Stomach (tissue), 9 donors: ENCODE data around the gene MSI2. TPM values are rescaled to one million over a fixed set of nuclear protein-coding genes. Genes with fewer than 3 reads are reported as not detected.

ENCODE experiments used
- DNase-seq, 2 donors: peaks; one replicate each; pipeline versions ENCODE4 v3.0.0 to v3.0.0-alpha.2; 2013 to 2019
- H3K27ac ChIP-seq, 5 donors: fragments of 200-600 bp in 4 of 5; sonication (generic) in 4 of 5; one replicate each; pipeline ENCODE4 v1.5.1; 2013 to 2019; ENCODE audit warnings: mild to moderate bottlenecking in 1 of 5, moderate library complexity in 1 of 5
- H3K27me3 ChIP-seq, 3 donors: fragments of 200-600 bp; sonication (generic); one replicate each; pipeline ENCODE4 v1.5.1; 2017 to 2019; ENCODE audit warnings: mixed run types in 1 of 3
- H3K36me3 ChIP-seq, 4 donors: fragments of 200-600 bp; sonication (generic); 1 replicate in 3 of 4; 2 replicates in 1 of 4; pipeline ENCODE4 v1.5.1; 2016 to 2019
- H3K4me1 ChIP-seq, 4 donors: fragments of 200-600 bp; sonication (generic); one replicate each; pipeline ENCODE4 v1.5.1; 2016 to 2019
- H3K4me3 ChIP-seq, 4 donors: fragments of 200-600 bp; sonication (generic) in 3 of 4; one replicate each; pipeline ENCODE4 v1.5.1; 2016 to 2019; ENCODE audit warnings: mild to moderate bottlenecking in 1 of 4
- H3K9me3 ChIP-seq, 4 donors: fragments of 200-600 bp; sonication (generic); one replicate each; pipeline ENCODE4 v1.5.1; 2016 to 2019
- CTCF ChIP-seq, 7 experiments: fragments of 450-650 bp in 4 of 7; fragments of 200-600 bp in 3 of 7; sonication (generic) in 3 of 7; IDR thresholded peaks; one replicate each; pipeline ENCODE4 v1.5.1; 2016 to 2019; ENCODE audit warnings: antibody characterized with exemption in 7 of 7, control low read depth in 2 of 7, mild to moderate bottlenecking in 1 of 7
- EP300 ChIP-seq: sonication (generic); formaldehyde crosslinking; IDR thresholded peaks from one replicate; pipeline ENCODE4 v1.6.1; 2017; ENCODE audit warnings: antibody characterized with exemption
- POLR2A ChIP-seq, 4 donors: fragments of 450-650 bp; IDR thresholded peaks; one replicate each; pipeline ENCODE4 v1.6.1; 2016; ENCODE audit warnings: antibody characterized with exemption in 4 of 4, control low read depth in 2 of 4, mild to moderate bottlenecking in 1 of 4, moderate library complexity in 1 of 4
- POLR2AphosphoS5 ChIP-seq, 3 donors: sonication (generic); formaldehyde crosslinking; IDR thresholded peaks; one replicate each; pipeline ENCODE4 v1.6.1; 2016; ENCODE audit warnings: antibody characterized with exemption in 3 of 3
- WGBS, 5 donors: extraction: QIAGEN DNeasy Blood & Tissue Kit in 3 of 5; methylation state at CpG; one replicate each; pipeline versions ENCODE4 v1.1.5 to v1.1.7; 2013 to 2018; 5-methylcytosine and 5-hydroxymethylcytosine counted together
- intact Hi-C: fragments of 100-400 bp; cut with DNase I; formaldehyde crosslinking; loops from one replicate; pipeline ENCODE4 v1.15.1; 2023; ENCODE audit warnings: low total_unique reads
- polyA plus RNA-seq, 3 donors: library from polyadenylated mRNA; stranded (reverse); fragments of 200-250 nt; gene quantifications; one replicate each; pipeline ENCODE4 v1.2.3, GENCODE V29; 2013
- total RNA-seq, 5 donors: library from RNA; depleted of rRNA; stranded (reverse); fragments of >200 nt; gene quantifications; one replicate each; pipeline versions ENCODE4 v1.1.0 to v1.2.3, GENCODE V29; 2014 to 2016
- donor health status: healthy with polysubstance abuse.
- donor health status: Bipolar disorder and iron deficiency.
- donor health status: healthy.

The MSI2 gene
- total and polyA plus RNA-seq, 8 donors = 8.3 to 72.4 (median 22.9) TPM

DNA sequence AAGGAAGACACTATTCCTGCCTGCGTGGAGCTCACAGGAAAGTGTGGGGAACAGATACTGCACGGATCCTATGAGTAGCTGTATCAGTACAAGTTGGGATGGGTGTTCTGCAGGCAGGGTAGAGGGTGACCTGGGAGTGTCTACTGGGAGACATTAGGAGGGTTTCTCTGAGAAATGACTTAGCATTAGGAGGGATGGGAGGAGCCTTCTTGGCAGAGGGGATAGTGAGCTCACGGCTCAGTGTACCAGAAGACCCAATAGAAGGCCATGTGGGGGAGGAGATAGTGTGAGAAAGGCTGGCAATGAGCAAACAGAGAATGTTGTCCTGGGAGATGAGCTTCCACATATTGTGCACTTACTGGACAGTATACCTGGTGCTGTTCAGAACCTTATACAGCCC lies 109.1 kb downstream of the MSI2 start:
- Histone ChIP-seq H3K9me3 (no peaks in the 10 kb centered on the region), H3K36me3 (no peaks in the 10 kb centered on the region), H3K4me3 (no peak overlapping the region), H3K4me1 (peaks cover 9 to 46% (median 39%) of the 10 kb centered on the region in 4 donors), H3K27ac (no peak overlapping the region), H3K27me3 (no peaks in the 10 kb centered on the region)
- TF ChIP-seq POLR2A (IDR thresholded peaks at IDR 0.05) (no peak), EP300 (no peak), CTCF (IDR thresholded peaks at IDR 0.05) (no peak), POLR2AphosphoS5 (IDR thresholded peaks at IDR 0.05) (no peak)
- DNase-seq = peak in 1 of 2 donors; percentile 30
- intact Hi-C loops = loop anchor here (10.0 kb wide), 1 partner anchor 111 kb away; the partner anchor contains the start of gene MSI2
- 78 to 91% (median 80%) methylated on average over 3 of the region's 3 CpGs for WGBS, 5 donors

GRCh38 chr17:57366177-57366557 lies 109.8 kb downstream of the MSI2 start:
- no peak for TF ChIP-seq CTCF (IDR thresholded peaks at IDR 0.05)
- TF ChIP-seq POLR2AphosphoS5 (IDR thresholded peaks at IDR 0.05) = no peak
- TF ChIP-seq EP300 = no peak
- no peak for TF ChIP-seq POLR2A (IDR thresholded peaks at IDR 0.05)
- Histone ChIP-seq H3K27me3 (no peaks in the 10 kb centered on the region), H3K4me1 (peaks cover 9 to 47% (median 38%) of the 10 kb centered on the region in 4 donors), H3K4me3 (no peak overlapping the region), H3K9me3 (no peaks in the 10 kb centered on the region), H3K27ac (no peak overlapping the region), H3K36me3 (no peaks in the 10 kb centered on the region)
- no peak for DNase-seq
- WGBS, 5 donors = 68 to 75% (median 73%) methylated on average over 6 of the region's 6 CpGs
- intact Hi-C loops = loop anchor here (10.0 kb wide), 1 partner anchor 111 kb away; the partner anchor contains the start of gene MSI2

DNA sequence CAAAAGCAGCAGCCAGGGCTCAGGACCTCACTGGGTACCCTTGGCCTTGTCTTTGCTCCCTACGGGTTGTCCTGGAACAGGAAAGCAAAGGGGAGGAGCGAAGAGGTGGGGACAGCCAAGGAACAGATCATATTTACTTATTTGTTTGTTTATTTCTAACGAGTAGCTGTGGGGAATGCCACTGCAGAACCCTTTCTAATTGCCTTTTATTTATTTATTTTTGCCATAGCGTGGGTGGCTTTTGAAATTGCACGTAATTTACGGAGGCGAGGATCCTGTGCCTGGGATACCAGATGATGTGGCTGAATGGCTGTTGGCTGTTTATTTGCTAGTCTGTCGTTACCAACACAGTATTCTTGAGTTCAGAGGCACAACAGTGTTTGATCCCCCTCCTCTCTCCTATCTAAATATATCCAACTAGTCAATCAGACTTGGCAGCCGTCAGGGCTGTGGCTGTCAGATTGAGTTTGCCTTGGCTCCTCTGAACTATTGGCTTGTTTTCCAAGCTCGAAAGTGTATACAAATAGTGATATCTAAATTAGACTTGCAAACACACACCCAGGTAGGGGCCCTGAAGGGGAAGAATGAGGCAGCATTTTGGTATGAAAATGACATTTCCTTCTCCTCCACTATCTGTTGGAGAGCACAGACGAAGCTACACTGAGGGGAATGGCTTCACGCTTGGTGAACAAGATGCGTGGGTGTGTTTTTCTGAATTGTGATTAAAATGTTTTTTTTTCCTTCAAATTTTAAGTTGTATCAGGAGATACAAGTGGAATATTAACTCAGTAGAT lies 110.4 kb downstream of the MSI2 start:
- intact Hi-C loops = loop anchor here (10.0 kb wide), 1 partner anchor 112 kb away; the partner anchor contains the start of gene MSI2
- no peak overlapping the region for H3K4me3 ChIP-seq
- peak in 1 of 3 donors; percentile 12 for TF ChIP-seq POLR2AphosphoS5 (IDR thresholded peaks at IDR 0.05)
- TF ChIP-seq CTCF (IDR thresholded peaks at IDR 0.05) = no peak
- TF ChIP-seq EP300 = no peak
- TF ChIP-seq POLR2A (IDR thresholded peaks at IDR 0.05) = no peak
- H3K36me3 ChIP-seq = no peaks in the 10 kb centered on the region
- H3K9me3 ChIP-seq = no peaks in the 10 kb centered on the region
- WGBS, 5 donors = 27 to 52% (median 41%) methylated on average over 13 of the region's 13 CpGs
- DNase-seq = peak; percentile 55 to 72
- no peak overlapping the region for H3K27ac ChIP-seq
- H3K27me3 ChIP-seq = no peaks in the 10 kb centered on the region
- peaks cover 11 to 47% (median 39%) of the 10 kb centered on the region in 4 donors for H3K4me1 ChIP-seq

DNA sequence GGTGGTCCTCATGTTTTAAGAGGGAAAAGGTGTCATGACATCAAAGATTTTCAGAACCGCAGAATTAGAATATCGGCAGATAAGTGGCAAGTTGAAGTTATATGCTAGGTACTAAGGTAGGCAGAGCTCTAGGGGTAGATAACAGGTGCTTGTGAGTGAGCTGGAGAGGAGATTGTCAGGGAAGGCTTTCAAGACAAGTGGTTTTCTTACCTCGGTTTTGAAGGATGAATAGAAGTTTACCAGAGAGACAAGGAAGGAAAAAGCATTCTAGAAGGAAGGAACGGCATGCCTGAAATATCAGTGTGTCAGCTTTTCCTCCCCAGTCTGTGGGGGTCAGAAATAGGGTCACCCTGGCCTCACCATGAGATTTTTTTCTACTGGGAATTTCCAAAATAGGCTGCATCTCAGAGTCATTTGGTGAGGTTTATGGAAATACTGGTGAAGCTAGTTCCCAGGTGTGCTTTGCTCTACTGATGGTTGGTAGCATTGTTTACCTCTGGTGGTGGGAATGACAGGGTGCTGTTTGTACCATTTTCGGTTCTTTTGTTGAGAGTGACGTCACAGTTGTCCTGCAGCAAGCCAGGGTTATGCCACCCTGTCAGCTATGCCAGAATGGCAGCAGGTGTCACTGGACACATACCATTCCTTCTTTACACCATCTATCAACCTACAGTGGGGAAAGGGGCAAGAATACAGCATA lies 112.5 kb downstream of the MSI2 start:
- Histone ChIP-seq H3K4me3 (no peak overlapping the region), H3K9me3 (peaks cover 0 to 4% (median 2%) of the 10 kb centered on the region in 4 donors), H3K27ac (no peak overlapping the region), H3K36me3 (no peaks in the 10 kb centered on the region), H3K27me3 (no peaks in the 10 kb centered on the region), H3K4me1 (peaks cover 20 to 57% (median 43%) of the 10 kb centered on the region in 4 donors)
- intact Hi-C loops = loop anchor here (10.0 kb wide), 1 partner anchor 114 kb away; the partner anchor contains the start of gene MSI2
- 66 to 84% (median 69%) methylated on average over 6 of the region's 6 CpGs for WGBS, 5 donors
- no peak for DNase-seq
- no peak for TF ChIP-seq POLR2AphosphoS5 (IDR thresholded peaks at IDR 0.05)
- no peak for TF ChIP-seq CTCF (IDR thresholded peaks at IDR 0.05)
- no peak for TF ChIP-seq EP300
- no peak for TF ChIP-seq POLR2A (IDR thresholded peaks at IDR 0.05)
